Colon (tissue), 2 donors: Measurements from ENCODE around the gene SLC6A7.

Experiments used
- FAIRE-seq: peaks from 2 replicates; lab custom pipeline; 2012; peaks lifted over from hg19 to GRCh38; lab: Jason Lieb, UNC
- donor health status: control.
- donor health status: control.

The SLC6A7 gene

GRCh38 chr5:150189728-150190502 is at the start of gene SLC6A7:
TSS of gene SLC6A7 (plus strand) at chr5:150190062. CDS start at chr5:150190328, 266 bp downstream.
- no peak for FAIRE-seq

GRCh38 chr5:150140830-150141229 is 49.0 kb upstream of the SLC6A7 start:
- FAIRE-seq = no peak

- FAIRE-seq = no peak
Measured at GRCh38 chr5:150141544-150142184, 48.2 kb upstream of the SLC6A7 start.

GRCh38 chr5:150142185-150142958 is 47.5 kb upstream of the SLC6A7 start:
- FAIRE-seq = no peak

- FAIRE-seq = no peak
Measured at GRCh38 chr5:150142959-150143349, 46.9 kb upstream of the SLC6A7 start.

- FAIRE-seq = no peak
Measured at GRCh38 chr5:150143350-150144245, 46.3 kb upstream of the SLC6A7 start.

GRCh38 chr5:150144246-150144801 is 45.5 kb upstream of the SLC6A7 start:
- FAIRE-seq = no peak

GRCh38 chr5:150144879-150145278 is 45.0 kb upstream of the SLC6A7 start:
- FAIRE-seq = no peak

- FAIRE-seq = no peak
Measured at GRCh38 chr5:150146235-150146634, 43.6 kb upstream of the SLC6A7 start.

- FAIRE-seq = no peak
Measured at GRCh38 chr5:150146862-150147601, 42.8 kb upstream of the SLC6A7 start.

- no peak for FAIRE-seq
Measured at GRCh38 chr5:150147670-150148069, 42.2 kb upstream of the SLC6A7 start.

GRCh38 chr5:150148117-150148927 is 41.5 kb upstream of the SLC6A7 start:
- FAIRE-seq = no peak

GRCh38 chr5:150149618-150150017 is 40.2 kb upstream of the SLC6A7 start:
- FAIRE-seq = no peak

GRCh38 chr5:150152636-150153462 is 37.0 kb upstream of the SLC6A7 start:
- no peak for FAIRE-seq

- FAIRE-seq = no peak
Measured at GRCh38 chr5:150153483-150153882, 36.4 kb upstream of the SLC6A7 start.

GRCh38 chr5:150153957-150154617 is 35.8 kb upstream of the SLC6A7 start:
- no peak for FAIRE-seq

- no peak for FAIRE-seq
Measured at GRCh38 chr5:150154618-150155128, 35.2 kb upstream of the SLC6A7 start.
